HepG2 (cell line): ENCODE data around the gene ELF1. TPM values are rescaled to one million over a fixed set of nuclear protein-coding genes. Genes with fewer than 3 reads are reported as not detected.
A peak's percentile ranks its signal among the peaks of the same experiment; 100 is the strongest.

Source experiments
- GPN1 ChIP-seq: sonication (generic); formaldehyde crosslinking; IDR thresholded peaks from 2 replicates; pipeline ENCODE4 v1.5.1; 2020; ENCODE audit warnings: missing genetic modification reagents, borderline replicate concordance
- KLF12 ChIP-seq: sonication (generic); formaldehyde crosslinking; IDR thresholded peaks from 2 replicates; pipeline ENCODE4 v1.4.0; 2020; ENCODE audit warnings: missing genetic modification reagents, borderline replicate concordance
- NR2C2 ChIP-seq: sonication (generic); formaldehyde crosslinking; IDR thresholded peaks from 2 replicates; pipeline ENCODE4 v1.4.0; 2020; ENCODE audit warnings: missing genetic modification reagents, mild to moderate bottlenecking, moderate library complexity, borderline replicate concordance
- POLR2AphosphoS2 ChIP-seq: IDR thresholded peaks from 2 replicates; pipeline ENCODE4 v1.6.1; 2011; ENCODE audit warnings: low read depth, low read length, improper control_type of control experiment
- RORA ChIP-seq: sonication (generic); formaldehyde crosslinking; IDR thresholded peaks from 2 replicates; pipeline ENCODE4 v1.5.0; 2020; ENCODE audit warnings: mild to moderate bottlenecking, missing genetic modification reagents, moderate library complexity
- ZBTB7A ChIP-seq: sonication (generic); formaldehyde crosslinking; IDR thresholded peaks from 2 replicates; pipeline ENCODE4 v1.8.0; 2022; ENCODE audit warnings: mild to moderate bottlenecking, missing genetic modification reagents
- ZNF10 ChIP-seq: sonication (generic); formaldehyde crosslinking; IDR thresholded peaks from 2 replicates; pipeline ENCODE4 v1.4.0; 2020; ENCODE audit warnings: mild to moderate bottlenecking, low read depth, missing genetic modification reagents, borderline replicate concordance
- ZNF180 ChIP-seq: sonication (generic); formaldehyde crosslinking; IDR thresholded peaks from 2 replicates; pipeline ENCODE4 v1.4.0; 2020; ENCODE audit warnings: low read depth, missing genetic modification reagents, borderline replicate concordance
- ZNF557 ChIP-seq: sonication (generic); formaldehyde crosslinking; IDR thresholded peaks from 2 replicates; pipeline ENCODE4 v1.4.0; 2020; ENCODE audit warnings: missing genetic modification reagents
- ZNF589 ChIP-seq: sonication (generic); formaldehyde crosslinking; conservative IDR thresholded peaks from 2 replicates; pipeline ENCODE4 v1.8.0; 2022; ENCODE audit warnings: mild to moderate bottlenecking, moderate library complexity, missing genetic modification reagents
- ZNF652 ChIP-seq: IDR thresholded peaks from 2 replicates; pipeline ENCODE4 v1.6.1; 2016; ENCODE audit warnings: low read depth, borderline replicate concordance
- polyA plus RNA-seq, 8 experiments: library from polyadenylated mRNA; depleted of rRNA in 3 of 8; stranded (reverse) in 7 of 8; unstranded in 1 of 8; fragments of >200 nt; fragmentation: Illumina TruSeq in 4 of 8; extraction: Trizol in 4 of 8; gene quantifications; 2 replicates each; pipeline versions ENCODE4 v1.2.1 to v1.2.3, GENCODE V29; 2011 to 2016; ENCODE audit warnings: low read depth in 4 of 8, missing spikeins in 1 of 8, mixed read lengths in 1 of 8; ENCODE audit not compliant: insufficient read depth in 1 of 8
- total RNA-seq, 5 experiments: library from RNA; depleted of rRNA; stranded (reverse); fragments of >200 nt; fragmentation: Illumina TruSeq; extraction: Trizol; gene quantifications; 2 replicates each; pipeline ENCODE4 v1.2.3, GENCODE V29; 2016; ENCODE audit warnings: low read depth in 1 of 5
- TF ChIP-seq, protein P1 (sequence below), 2 experiments: sonication (generic) in 1 of 2; formaldehyde crosslinking in 1 of 2; IDR thresholded peaks; 2 replicates each; pipeline versions ENCODE4 v1.6.1 to v1.9.0; 2014 to 2022; ENCODE audit warnings: antibody characterized with exemption in 1 of 2, borderline replicate concordance in 1 of 2, inconsistent platforms in 1 of 2, low read depth in 1 of 2, missing genetic modification reagents in 1 of 2
- TF ChIP-seq, protein P2 (sequence below): sonication (generic); formaldehyde crosslinking; IDR thresholded peaks from 2 replicates; pipeline ENCODE4 v1.5.1; 2020; ENCODE audit warnings: missing genetic modification reagents, mild to moderate bottlenecking, borderline replicate concordance
- TF ChIP-seq, protein P3 (sequence below): sonication (generic); formaldehyde crosslinking; IDR thresholded peaks from 2 replicates; pipeline ENCODE4 v1.4.0; 2020; ENCODE audit warnings: missing genetic modification reagents, borderline replicate concordance
- TF ChIP-seq, protein P4 (sequence below), 2 experiments: fragments of 450-650 bp in 1 of 2; sonication (generic) in 1 of 2; formaldehyde crosslinking; IDR thresholded peaks; 2 replicates each; pipeline versions ENCODE4 v1.5.0 to v1.8.0; 2020 to 2022; ENCODE audit warnings: mild to moderate bottlenecking in 1 of 2, missing genetic modification reagents in 1 of 2
- TF ChIP-seq, protein P5 (sequence below): sonication (generic); formaldehyde crosslinking; IDR thresholded peaks from 2 replicates; pipeline ENCODE4 v1.8.1; 2023; ENCODE audit warnings: missing genetic modification reagents, mild to moderate bottlenecking, borderline replicate concordance

Gene ELF1
- total and polyA plus RNA-seq, 2 of the 13 experiments (the other 11 are each of a cell fraction or from before 2014, with no cell fraction given): 24.6 to 71.5 TPM

DNA sequence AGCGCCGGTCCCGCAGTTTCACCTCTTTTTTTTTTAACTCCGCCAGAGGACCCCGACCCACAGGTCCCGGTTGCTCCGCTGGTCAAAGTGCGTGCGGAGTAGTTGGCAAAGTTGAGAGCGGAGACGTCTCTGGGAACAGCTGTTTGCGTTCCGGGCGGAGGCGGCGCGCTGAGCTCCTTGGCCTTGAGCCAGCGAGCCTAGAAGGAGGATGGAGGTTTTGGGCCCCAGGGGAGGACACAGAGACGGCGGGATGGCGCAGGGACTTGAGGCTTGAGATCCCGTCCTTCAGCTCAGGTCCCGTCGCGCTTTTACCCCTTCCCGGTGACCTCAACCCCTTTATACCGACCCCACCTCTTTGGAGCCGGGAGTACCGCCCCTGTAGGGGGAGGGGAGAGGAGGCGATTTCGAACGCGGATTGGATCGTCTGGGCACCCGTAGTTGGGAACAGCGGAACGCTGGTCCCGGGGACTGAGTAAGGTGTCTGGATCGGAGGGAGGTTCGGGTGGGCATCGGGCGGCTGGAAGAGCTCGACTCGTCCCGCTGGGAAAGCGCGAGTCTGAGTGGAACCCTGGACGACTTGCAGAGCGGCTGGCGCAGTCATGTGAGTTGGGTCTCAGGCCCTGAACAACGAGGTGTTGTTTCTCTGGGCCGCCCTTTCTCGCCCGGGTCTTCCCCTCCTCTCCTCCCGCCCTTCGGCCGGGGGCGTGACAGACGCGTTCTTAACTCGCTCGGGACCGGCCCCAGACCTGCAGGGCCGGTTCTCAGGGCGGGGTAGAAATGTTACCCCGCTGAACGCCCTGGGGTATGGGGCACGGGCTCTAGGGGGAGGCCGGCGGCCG lies 42.2 kb upstream of the ELF1 start, which contains the start of gene WBP4 (continued):
- TF ChIP-seq, protein P1, sequence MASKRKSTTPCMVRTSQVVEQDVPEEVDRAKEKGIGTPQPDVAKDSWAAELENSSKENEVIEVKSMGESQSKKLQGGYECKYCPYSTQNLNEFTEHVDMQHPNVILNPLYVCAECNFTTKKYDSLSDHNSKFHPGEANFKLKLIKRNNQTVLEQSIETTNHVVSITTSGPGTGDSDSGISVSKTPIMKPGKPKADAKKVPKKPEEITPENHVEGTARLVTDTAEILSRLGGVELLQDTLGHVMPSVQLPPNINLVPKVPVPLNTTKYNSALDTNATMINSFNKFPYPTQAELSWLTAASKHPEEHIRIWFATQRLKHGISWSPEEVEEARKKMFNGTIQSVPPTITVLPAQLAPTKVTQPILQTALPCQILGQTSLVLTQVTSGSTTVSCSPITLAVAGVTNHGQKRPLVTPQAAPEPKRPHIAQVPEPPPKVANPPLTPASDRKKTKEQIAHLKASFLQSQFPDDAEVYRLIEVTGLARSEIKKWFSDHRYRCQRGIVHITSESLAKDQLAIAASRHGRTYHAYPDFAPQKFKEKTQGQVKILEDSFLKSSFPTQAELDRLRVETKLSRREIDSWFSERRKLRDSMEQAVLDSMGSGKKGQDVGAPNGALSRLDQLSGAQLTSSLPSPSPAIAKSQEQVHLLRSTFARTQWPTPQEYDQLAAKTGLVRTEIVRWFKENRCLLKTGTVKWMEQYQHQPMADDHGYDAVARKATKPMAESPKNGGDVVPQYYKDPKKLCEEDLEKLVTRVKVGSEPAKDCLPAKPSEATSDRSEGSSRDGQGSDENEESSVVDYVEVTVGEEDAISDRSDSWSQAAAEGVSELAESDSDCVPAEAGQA (IDR thresholded peaks at IDR 0.05; ENCODE audit: low read depth): peak; percentile 70; the same call in 1 of the 2 replicates
- TF ChIP-seq, protein P1 (CRISPR knock-in tag; IDR thresholded peaks at IDR 0.05; ENCODE audit: borderline replicate concordance): no peak
- TF ChIP-seq, protein P2, sequence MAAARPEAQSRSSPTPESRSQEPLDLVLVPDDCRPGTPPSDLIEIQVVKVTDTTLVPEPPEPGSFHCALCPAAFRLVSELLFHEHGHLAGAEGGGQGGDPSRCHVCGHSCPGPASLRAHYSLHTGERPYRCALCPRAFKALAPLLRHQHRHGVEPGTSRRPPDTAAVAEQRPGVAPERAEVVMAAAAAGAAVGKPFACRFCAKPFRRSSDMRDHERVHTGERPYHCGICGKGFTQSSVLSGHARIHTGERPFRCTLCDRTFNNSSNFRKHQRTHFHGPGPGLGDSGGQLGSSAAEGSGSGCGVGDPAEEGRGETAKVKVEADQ (CRISPR knock-in tag): no peak; the same call in none of the 2 replicates
- no peak for TF ChIP-seq ZNF180 (CRISPR knock-in tag)
- no peak for TF ChIP-seq GPN1
- peak; percentile 54; the same call in 1 of the 2 replicates for TF ChIP-seq POLR2AphosphoS2
- peak; percentile 94 for TF ChIP-seq ZNF652 (CRISPR knock-in tag)
- no peak for TF ChIP-seq ZNF10 (CRISPR knock-in tag)
- TF ChIP-seq, protein P3, sequence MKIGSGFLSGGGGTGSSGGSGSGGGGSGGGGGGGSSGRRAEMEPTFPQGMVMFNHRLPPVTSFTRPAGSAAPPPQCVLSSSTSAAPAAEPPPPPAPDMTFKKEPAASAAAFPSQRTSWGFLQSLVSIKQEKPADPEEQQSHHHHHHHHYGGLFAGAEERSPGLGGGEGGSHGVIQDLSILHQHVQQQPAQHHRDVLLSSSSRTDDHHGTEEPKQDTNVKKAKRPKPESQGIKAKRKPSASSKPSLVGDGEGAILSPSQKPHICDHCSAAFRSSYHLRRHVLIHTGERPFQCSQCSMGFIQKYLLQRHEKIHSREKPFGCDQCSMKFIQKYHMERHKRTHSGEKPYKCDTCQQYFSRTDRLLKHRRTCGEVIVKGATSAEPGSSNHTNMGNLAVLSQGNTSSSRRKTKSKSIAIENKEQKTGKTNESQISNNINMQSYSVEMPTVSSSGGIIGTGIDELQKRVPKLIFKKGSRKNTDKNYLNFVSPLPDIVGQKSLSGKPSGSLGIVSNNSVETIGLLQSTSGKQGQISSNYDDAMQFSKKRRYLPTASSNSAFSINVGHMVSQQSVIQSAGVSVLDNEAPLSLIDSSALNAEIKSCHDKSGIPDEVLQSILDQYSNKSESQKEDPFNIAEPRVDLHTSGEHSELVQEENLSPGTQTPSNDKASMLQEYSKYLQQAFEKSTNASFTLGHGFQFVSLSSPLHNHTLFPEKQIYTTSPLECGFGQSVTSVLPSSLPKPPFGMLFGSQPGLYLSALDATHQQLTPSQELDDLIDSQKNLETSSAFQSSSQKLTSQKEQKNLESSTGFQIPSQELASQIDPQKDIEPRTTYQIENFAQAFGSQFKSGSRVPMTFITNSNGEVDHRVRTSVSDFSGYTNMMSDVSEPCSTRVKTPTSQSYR (CRISPR knock-in tag): peak; percentile 99
- TF ChIP-seq KLF12: no peak
- peak; percentile 94 for TF ChIP-seq ZNF589 (CRISPR knock-in tag)
- TF ChIP-seq NR2C2 (CRISPR knock-in tag): peak; percentile 81
- TF ChIP-seq ZBTB7A: peak; percentile 87
- no peak for TF ChIP-seq ZNF557 (CRISPR knock-in tag)
- TF ChIP-seq RORA (CRISPR knock-in tag): no peak
- TF ChIP-seq, protein P4, sequence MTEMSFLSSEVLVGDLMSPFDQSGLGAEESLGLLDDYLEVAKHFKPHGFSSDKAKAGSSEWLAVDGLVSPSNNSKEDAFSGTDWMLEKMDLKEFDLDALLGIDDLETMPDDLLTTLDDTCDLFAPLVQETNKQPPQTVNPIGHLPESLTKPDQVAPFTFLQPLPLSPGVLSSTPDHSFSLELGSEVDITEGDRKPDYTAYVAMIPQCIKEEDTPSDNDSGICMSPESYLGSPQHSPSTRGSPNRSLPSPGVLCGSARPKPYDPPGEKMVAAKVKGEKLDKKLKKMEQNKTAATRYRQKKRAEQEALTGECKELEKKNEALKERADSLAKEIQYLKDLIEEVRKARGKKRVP (CRISPR knock-in tag; IDR thresholded peaks at IDR 0.05): peak in 1 of 2 experiments; percentile 42; a peak in 1 of 4 replicates
- TF ChIP-seq, protein P5, sequence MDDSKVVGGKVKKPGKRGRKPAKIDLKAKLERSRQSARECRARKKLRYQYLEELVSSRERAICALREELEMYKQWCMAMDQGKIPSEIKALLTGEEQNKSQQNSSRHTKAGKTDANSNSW: 0 out of 2 replicates have a peak, but pooled peaks have one; percentile 2
